HCT116 (cell line): ENCODE data around the gene CASQ1. TPM values are rescaled to one million over a fixed set of nuclear protein-coding genes. Genes with fewer than 3 reads are reported as not detected.
A peak's percentile ranks its signal among the peaks of the same experiment; 100 is the strongest.

Source experiments
- ATAC-seq: fragments of 200-7000 bp; cut with Tn5 transposase; 2 replicates; pipeline ENCODE4 v1.9.1; 2020; ENCODE audit warnings: mild to moderate bottlenecking, moderate library complexity
- BruUV-seq: library from RNA; stranded (reverse); fragments of 400-500 nt; replicated peaks from 2 replicates; lab custom pipeline; 2021; lab: Mats Ljungman, UMichigan
- CTCF ChIA-PET: fragments of 300-600 bp; sonication (Branson Sonifier 250); formaldehyde crosslinking; loops from one replicate; lab custom pipeline; 2021; ENCODE audit warnings: antibody characterized with exemption; lab: Charles Lee
- POLR2A ChIA-PET: fragments of 300-600, 350-600 bp; sonication (Branson Sonifier 250); formaldehyde crosslinking; loops from one replicate; lab custom pipeline; 2021; ENCODE audit warnings: antibody characterized with exemption; lab: Charles Lee
- RAD21 ChIA-PET, 2 experiments: fragments of 300-600 bp; sonication (Branson Sonifier 250); formaldehyde crosslinking; loops; one replicate each; lab custom pipeline; 2023; ENCODE audit warnings: low total read pairs in 2 of 2; ENCODE audit not compliant: uncharacterized antibody in 2 of 2, unreplicated experiment in 2 of 2, low non-redundant PET in 1 of 2; lab: Charles Lee
- DNase-seq: peaks from one replicate; pipeline ENCODE4 v3.0.0-alpha.2; 2010; ENCODE audit warnings: low read depth, low spot score
- H2AFZ ChIP-seq: fragments of 200-600 bp; shearing (Covaris generic), sonication (generic); 2 replicates; pipeline ENCODE4 v1.6.1; 2017; ENCODE audit warnings: low read depth, mixed run types, mixed read lengths, antibody characterized with exemption, low read length; ENCODE audit not compliant: poor library complexity, severe bottlenecking
- H3K27ac ChIP-seq: 2 replicates; pipeline ENCODE4 v1.5.1; 2012; ENCODE audit warnings: low read depth, low read length
- H3K27me3 ChIP-seq: fragments of 200-600 bp; sonication (generic); 2 replicates; pipeline ENCODE4 v1.6.1; 2016; ENCODE audit warnings: mixed run types, low read length, mixed read lengths; ENCODE audit not compliant: insufficient read depth
- H3K36me3 ChIP-seq, 2 experiments: fragments of 200-500 bp in 1 of 2; fragments of 200-600 bp in 1 of 2; sonication (Bioruptor generic) in 1 of 2; sonication (generic) in 1 of 2; 2 replicates each; pipeline versions ENCODE4 v1.5.1 to v1.6.1; 2014 to 2016; ENCODE audit warnings: low read length in 2 of 2, inconsistent platforms in 1 of 2, mixed read lengths in 1 of 2, mixed run types in 1 of 2; ENCODE audit not compliant: insufficient read depth in 2 of 2, control insufficient read depth in 1 of 2
- H3K4me1 ChIP-seq, 2 experiments: fragments of 200-600 bp in 1 of 2; sonication (generic) in 1 of 2; 2 replicates each; pipeline versions ENCODE4 v1.5.1 to v1.6.1; 2012 to 2017; ENCODE audit warnings: low read length in 2 of 2, inconsistent platforms in 1 of 2, mild to moderate bottlenecking in 1 of 2, mixed read lengths in 1 of 2, mixed run types in 1 of 2, moderate library complexity in 1 of 2; ENCODE audit not compliant: insufficient read depth in 2 of 2, control insufficient read depth in 1 of 2
- H3K4me2 ChIP-seq: fragments of 200-600 bp; sonication (generic); 2 replicates; pipeline ENCODE4 v1.6.1; 2017; ENCODE audit warnings: mixed run types, low read length, mixed read lengths
- H3K4me3 ChIP-seq, 2 experiments: fragments of 200-600 bp in 1 of 2; sonication (generic) in 1 of 2; replicated peaks in 1 of 2; 2 replicates each; pipeline ENCODE4 v1.5.1; 2011 to 2016; ENCODE audit warnings: low read length in 2 of 2, control low read depth in 1 of 2, low read depth in 1 of 2, mild to moderate bottlenecking in 1 of 2, mixed read lengths in 1 of 2, mixed run types in 1 of 2
- H3K79me2 ChIP-seq: fragments of 200-600 bp; sonication (generic); 2 replicates; pipeline ENCODE4 v1.6.1; 2017; ENCODE audit warnings: mild to moderate bottlenecking, mixed run types, low read length, moderate library complexity, mixed read lengths; ENCODE audit not compliant: insufficient read depth
- H3K9ac ChIP-seq: fragments of 200-600 bp; sonication (generic); 2 replicates; pipeline ENCODE4 v1.6.1; 2016; ENCODE audit warnings: low read length, mixed read lengths
- H3K9me2 ChIP-seq: fragments of 200-600 bp; sonication (generic), shearing (Covaris generic); 2 replicates; pipeline ENCODE4 v1.6.1; 2017; ENCODE audit warnings: mixed run types, mild to moderate bottlenecking, moderate library complexity; ENCODE audit not compliant: insufficient read depth
- H3K9me3 ChIP-seq, 2 experiments: fragments of 200-500 bp in 1 of 2; fragments of 200-600 bp in 1 of 2; sonication (Bioruptor generic) in 1 of 2; sonication (generic) in 1 of 2; 2 replicates each; pipeline ENCODE4 v1.6.1; 2014 to 2017; ENCODE audit warnings: low read length in 2 of 2, mixed read lengths in 2 of 2, inconsistent platforms in 1 of 2, low read depth in 1 of 2, mild to moderate bottlenecking in 1 of 2, mixed run types in 1 of 2, moderate library complexity in 1 of 2; ENCODE audit not compliant: control insufficient read depth in 1 of 2, insufficient read depth in 1 of 2
- H4K20me1 ChIP-seq: fragments of 200-600 bp; sonication (generic), shearing (Covaris generic); 2 replicates; pipeline ENCODE4 v1.6.1; 2017; ENCODE audit warnings: mixed run types, mild to moderate bottlenecking, moderate library complexity; ENCODE audit not compliant: insufficient read depth
- CBX3 ChIP-seq: IDR thresholded peaks from 2 replicates; pipeline ENCODE4 v1.6.1; 2012; ENCODE audit warnings: low read depth
- CEBPB ChIP-seq: IDR thresholded peaks from 2 replicates; pipeline ENCODE4 v1.6.1; 2012; ENCODE audit warnings: low read depth
- CTCF ChIP-seq, 3 experiments: fragments of 200-600 bp in 1 of 3; sonication (generic) in 1 of 3; IDR thresholded peaks in 2 of 3; conservative IDR thresholded peaks in 1 of 3; 2 replicates each; pipeline ENCODE4 v1.5.1; 2012 to 2017; ENCODE audit warnings: low read depth in 2 of 3, low read length in 2 of 3, antibody characterized with exemption in 1 of 3, borderline replicate concordance in 1 of 3, control low read depth in 1 of 3, mild to moderate bottlenecking in 1 of 3, mixed read lengths in 1 of 3, mixed run types in 1 of 3, moderate library complexity in 1 of 3; ENCODE audit not compliant: insufficient read depth in 1 of 3
- EGR1 ChIP-seq: IDR thresholded peaks from 2 replicates; pipeline ENCODE4 v1.6.1; 2012; ENCODE audit warnings: low read depth
- ELF1 ChIP-seq: IDR thresholded peaks from 2 replicates; pipeline ENCODE4 v1.6.1; 2012; ENCODE audit warnings: low read depth, borderline replicate concordance
- EZH2 ChIP-seq: fragments of 200-600 bp; sonication (generic); IDR thresholded peaks from 2 replicates; pipeline ENCODE4 v1.6.1; 2017; ENCODE audit warnings: antibody characterized with exemption, mixed run types
- EZH2phosphoT487 ChIP-seq: fragments of 200-600 bp; IDR thresholded peaks from 2 replicates; pipeline ENCODE4 v1.6.1; 2018; ENCODE audit warnings: antibody characterized with exemption, borderline replicate concordance
- FOSL1 ChIP-seq: IDR thresholded peaks from 2 replicates; pipeline ENCODE4 v1.6.1; 2012; ENCODE audit warnings: low read depth
- MAX ChIP-seq: IDR thresholded peaks from 2 replicates; pipeline ENCODE4 v1.6.1; 2012
- POLR2A ChIP-seq: IDR thresholded peaks from 2 replicates; pipeline ENCODE4 v1.7.0; 2011; ENCODE audit warnings: borderline replicate concordance; ENCODE audit not compliant: insufficient read depth, insufficient read length; ENCODE audit errors: extremely low read depth
- RAD21 ChIP-seq: IDR thresholded peaks from 2 replicates; pipeline ENCODE4 v1.6.1; 2012; ENCODE audit warnings: low read depth, mild to moderate bottlenecking
- SIN3A ChIP-seq: IDR thresholded peaks from 2 replicates; pipeline ENCODE4 v1.6.1; 2012; ENCODE audit warnings: low read depth
- SP1 ChIP-seq: IDR thresholded peaks from 2 replicates; pipeline ENCODE4 v1.6.1; 2012; ENCODE audit warnings: low read depth
- SRF ChIP-seq: IDR thresholded peaks from 2 replicates; pipeline ENCODE4 v1.6.1; 2012; ENCODE audit warnings: low read depth
- TCF7L2 ChIP-seq: IDR thresholded peaks from 2 replicates; pipeline ENCODE4 v1.7.0; 2011; ENCODE audit warnings: borderline replicate concordance, inconsistent platforms; ENCODE audit not compliant: insufficient read depth, insufficient read length; ENCODE audit errors: extremely low read depth
- YY1 ChIP-seq: IDR thresholded peaks from 2 replicates; pipeline ENCODE4 v1.6.1; 2011; ENCODE audit warnings: low read length, low read depth, moderate library complexity, mild to moderate bottlenecking; ENCODE audit not compliant: insufficient replicate concordance; ENCODE audit errors: extremely low read depth
- ZBTB33 ChIP-seq: IDR thresholded peaks from 2 replicates; pipeline ENCODE4 v1.6.1; 2011; ENCODE audit warnings: mild to moderate bottlenecking, low read length, moderate library complexity; ENCODE audit not compliant: insufficient replicate concordance; ENCODE audit errors: extremely low read depth
- ZFX ChIP-seq: fragments of 450-650 bp; IDR thresholded peaks from 2 replicates; pipeline ENCODE4 v1.6.1; 2017
- ZNF274 ChIP-seq: fragments of 200-500 bp; sonication (Bioruptor generic); IDR thresholded peaks from 2 replicates; pipeline ENCODE4 v1.6.1; 2014; ENCODE audit warnings: mild to moderate bottlenecking, low read depth, low read length, inconsistent platforms
- intact Hi-C: fragments of 100-400 bp; cut with micrococcal nuclease; formaldehyde crosslinking; loops from 2 replicates; pipeline ENCODE4 v1.10.0; 2022
- total RNA-seq: library from RNA; stranded (reverse); gene quantifications from one replicate; pipeline ENCODE4 v1.2.1, GENCODE V29; 2021; ENCODE audit not compliant: unreplicated experiment

Gene CASQ1
- total RNA-seq, 1 experiment from 2014 or later = not detected

- TF ChIP-seq SIN3A (no peak), RAD21 (peak; percentile 42), CTCF (IDR thresholded peaks at IDR 0.05 in 2 of 3, conservative IDR thresholded peaks at IDR 0.05 in 1 of 3; ENCODE audit: borderline replicate concordance in 1 of 3, insufficient read depth in 1 of 3, low read depth in 2 of 3, low read length in 2 of 3) (peak; percentile 12 to 37 (median 15); a peak in 3 of 6 replicates)
- H2AFZ ChIP-seq = no peak overlapping the region
- POLR2A ChIA-PET = no interaction called here
- no peaks in the 10 kb centered on the region for H3K36me3 ChIP-seq
- no TSS peak for BruUV-seq
- no peaks in the 10 kb centered on the region for H4K20me1 ChIP-seq
- no peaks in the 10 kb centered on the region for H3K27me3 ChIP-seq
- no peak overlapping the region for H3K9ac ChIP-seq
- intact Hi-C loops = loop anchor here (2.0 kb wide), 1 partner anchor 63 kb away; no protein-coding TSS in a partner anchor
- H3K4me2 ChIP-seq = no peak overlapping the region
- DNase-seq (no peak), ATAC-seq (peak; percentile 64)
- RAD21 ChIA-PET = no interaction called here
- CTCF ChIA-PET = interaction anchor here (1.5 kb wide), 1 partner anchor 56 kb away, joined by 3 read pairs; no protein-coding TSS in a partner anchor
- H3K79me2 ChIP-seq = no peaks in the 10 kb centered on the region
- H3K4me3 ChIP-seq = no peak overlapping the region
- no peaks in the 10 kb centered on the region for H3K9me3 ChIP-seq
- no peak overlapping the region for H3K27ac ChIP-seq
- no peaks in the 10 kb centered on the region for H3K9me2 ChIP-seq
- no peaks in the 10 kb centered on the region for H3K4me1 ChIP-seq
Observed at GRCh38 chr1:160163615-160164014, 26.8 kb upstream of the CASQ1 start.

- ATAC-seq = no peak
- H3K4me1 ChIP-seq = no peaks in the 10 kb centered on the region
- H3K4me2 ChIP-seq = no peak overlapping the region
- BruUV-seq = no TSS peak
- ChIA-PET POLR2A (no interaction called here), CTCF (interaction anchor here (1.5 kb wide), 1 partner anchor 56 kb away, joined by 3 read pairs; no protein-coding TSS in a partner anchor), RAD21 (no interaction called here)
- no peak overlapping the region for H3K4me3 ChIP-seq
- no peaks in the 10 kb centered on the region for H3K9me2 ChIP-seq
- no peak overlapping the region for H2AFZ ChIP-seq
- H3K9me3 ChIP-seq = no peaks in the 10 kb centered on the region
- H4K20me1 ChIP-seq = no peaks in the 10 kb centered on the region
- H3K79me2 ChIP-seq = no peaks in the 10 kb centered on the region
- H3K27ac ChIP-seq = no peak overlapping the region
- intact Hi-C loops = no loop called here
- DNase-seq = no peak
- no peaks in the 10 kb centered on the region for H3K36me3 ChIP-seq
- H3K9ac ChIP-seq = no peak overlapping the region
- no peaks in the 10 kb centered on the region for H3K27me3 ChIP-seq
- TF ChIP-seq MAX = no peak
- no peak for TF ChIP-seq CEBPB
- TF ChIP-seq EGR1 = no peak
- no peak for TF ChIP-seq SP1
- no peak for TF ChIP-seq EZH2phosphoT487
- TF ChIP-seq FOSL1 = no peak
- no peak for TF ChIP-seq ZNF274
- no peak for TF ChIP-seq TCF7L2
- no peak for TF ChIP-seq SRF
- TF ChIP-seq YY1 = no peak
- TF ChIP-seq EZH2 = no peak
- TF ChIP-seq ZBTB33 = no peak
- TF ChIP-seq CBX3 = no peak
- no peak for TF ChIP-seq ZFX
- TF ChIP-seq ELF1 = no peak
- TF ChIP-seq POLR2A = no peak
Observed at GRCh38 chr1:160164121-160164520, 26.3 kb upstream of the CASQ1 start.
